HEK293 (cell line): Measurements from ENCODE around the gene ZC3H10.

Experiments
- CTCF ChIA-PET: fragments of 350-600 bp; formaldehyde crosslinking; extraction: SDS; loops from one replicate; lab custom pipeline; 2021; ENCODE audit warnings: antibody characterized with exemption; lab: Yijun Ruan, JAX
- POLR2A ChIA-PET: fragments of 300-600 bp; formaldehyde crosslinking; extraction: SDS; loops from one replicate; lab custom pipeline; 2020; ENCODE audit warnings: antibody characterized with exemption, inconsistent platforms; lab: Yijun Ruan, JAX
- H3K27ac ChIP-seq: fragments of 200-500 bp; sonication (Bioruptor generic); 2 replicates; pipeline ENCODE4 v1.5.1; 2014; ENCODE audit warnings: low read depth, low read length, control low read depth, inconsistent platforms; ENCODE audit errors: extremely low read depth
- H3K36me3 ChIP-seq, 2 experiments: fragments of 200-500 bp in 1 of 2; sonication (Bioruptor generic) in 1 of 2; 1 replicate in 1 of 2; 2 replicates in 1 of 2; pipeline ENCODE4 v1.5.1; 2014 to 2017; ENCODE audit warnings: inconsistent platforms in 2 of 2, low read length in 2 of 2; ENCODE audit not compliant: control insufficient read depth in 2 of 2, insufficient read depth in 1 of 2
- H3K4me1 ChIP-seq: fragments of 200-500 bp; sonication (Bioruptor generic); 2 replicates; pipeline ENCODE4 v1.5.1; 2014; ENCODE audit warnings: mild to moderate bottlenecking, low read length, inconsistent platforms; ENCODE audit not compliant: control insufficient read depth, insufficient read depth
- H3K4me3 ChIP-seq: 2 replicates; pipeline ENCODE4 v1.5.1; 2011; ENCODE audit warnings: low read depth, mild to moderate bottlenecking, control low read depth, low read length, moderate library complexity
- H3K9me3 ChIP-seq: fragments of 200-500 bp; sonication (Bioruptor generic); 2 replicates; pipeline ENCODE4 v1.5.1; 2014; ENCODE audit warnings: low read depth, low read length, inconsistent platforms; ENCODE audit not compliant: control insufficient read depth, insufficient read depth
- ATF2 ChIP-seq: fragments of 450-650 bp; formaldehyde crosslinking; IDR thresholded peaks from 2 replicates; pipeline ENCODE4 v1.5.1; 2016; ENCODE audit warnings: missing biosample characterization, missing genetic modification characterization, low read depth
- BCL11B ChIP-seq: fragments of 450-650 bp; formaldehyde crosslinking; IDR thresholded peaks from 2 replicates; pipeline ENCODE4 v1.5.1; 2016; ENCODE audit warnings: low read depth, missing biosample characterization, missing genetic modification characterization
- GLIS1 ChIP-seq: fragments of 450-650 bp; formaldehyde crosslinking; IDR thresholded peaks from 2 replicates; pipeline ENCODE4 v1.5.1; 2016; ENCODE audit warnings: missing biosample characterization, missing genetic modification characterization
- INSM2 ChIP-seq: fragments of 450-650 bp; formaldehyde crosslinking; IDR thresholded peaks from 2 replicates; pipeline ENCODE4 v1.5.1; 2016; ENCODE audit warnings: missing biosample characterization, missing genetic modification characterization
- KLF7 ChIP-seq: fragments of 450-650 bp; formaldehyde crosslinking; IDR thresholded peaks from 2 replicates; pipeline ENCODE4 v1.5.1; 2016; ENCODE audit warnings: missing biosample characterization, missing genetic modification characterization, borderline replicate concordance
- OVOL3 ChIP-seq: fragments of 450-650 bp; formaldehyde crosslinking; IDR thresholded peaks from 2 replicates; pipeline ENCODE4 v1.5.1; 2016; ENCODE audit warnings: missing biosample characterization, missing genetic modification characterization
- PRDM1 ChIP-seq: fragments of 450-650 bp; formaldehyde crosslinking; IDR thresholded peaks from 2 replicates; pipeline ENCODE4; 2016; ENCODE audit warnings: missing biosample characterization, missing genetic modification characterization
- SP2 ChIP-seq: fragments of 450-650 bp; formaldehyde crosslinking; IDR thresholded peaks from 2 replicates; pipeline ENCODE4 v1.5.1; 2016; ENCODE audit warnings: missing biosample characterization, missing genetic modification characterization
- ZBTB7A ChIP-seq: fragments of 450-650 bp; formaldehyde crosslinking; IDR thresholded peaks from 2 replicates; pipeline ENCODE4 v1.5.1; 2016; ENCODE audit warnings: low read depth, missing biosample characterization, missing genetic modification characterization
- ZFP41 ChIP-seq: fragments of 450-650 bp; formaldehyde crosslinking; IDR thresholded peaks from 2 replicates; pipeline ENCODE4 v1.5.1; 2016; ENCODE audit warnings: missing biosample characterization, missing genetic modification characterization, borderline replicate concordance
- ZNF239 ChIP-seq: fragments of 450-650 bp; formaldehyde crosslinking; IDR thresholded peaks from 2 replicates; pipeline ENCODE4 v1.5.1; 2016; ENCODE audit warnings: missing biosample characterization, missing genetic modification characterization
- ZNF350 ChIP-seq: fragments of 450-650 bp; formaldehyde crosslinking; IDR thresholded peaks from 2 replicates; pipeline ENCODE4 v1.5.0; 2017; ENCODE audit warnings: missing biosample characterization, mild to moderate bottlenecking, missing genetic modification characterization
- ZNF354C ChIP-seq: fragments of 450-650 bp; formaldehyde crosslinking; IDR thresholded peaks from 2 replicates; pipeline ENCODE4 v1.5.1; 2016; ENCODE audit warnings: missing biosample characterization, missing genetic modification characterization, low read depth, borderline replicate concordance
- ZNF394 ChIP-seq: fragments of 450-650 bp; formaldehyde crosslinking; IDR thresholded peaks from 2 replicates; pipeline ENCODE4 v1.5.1; 2016; ENCODE audit warnings: missing biosample characterization, missing genetic modification characterization, mild to moderate bottlenecking, moderate library complexity, borderline replicate concordance
- ZNF501 ChIP-seq: fragments of 450-650 bp; formaldehyde crosslinking; IDR thresholded peaks from 2 replicates; pipeline ENCODE4 v1.5.1; 2016; ENCODE audit warnings: missing biosample characterization, missing genetic modification characterization
- ZNF521 ChIP-seq: fragments of 450-650 bp; formaldehyde crosslinking; IDR thresholded peaks from 2 replicates; pipeline ENCODE4 v1.5.1; 2017; ENCODE audit warnings: missing biosample characterization, mild to moderate bottlenecking, missing genetic modification characterization
- ZNF548 ChIP-seq: fragments of 450-650 bp; formaldehyde crosslinking; IDR thresholded peaks from 2 replicates; pipeline ENCODE4 v1.5.1; 2016; ENCODE audit warnings: missing biosample characterization, missing genetic modification characterization
- ZNF623 ChIP-seq: fragments of 450-650 bp; formaldehyde crosslinking; IDR thresholded peaks from 2 replicates; pipeline ENCODE4 v1.5.1; 2016; ENCODE audit warnings: missing biosample characterization, missing genetic modification characterization
- ZNF624 ChIP-seq: fragments of 450-650 bp; formaldehyde crosslinking; IDR thresholded peaks from 2 replicates; pipeline ENCODE4 v1.5.1; 2017; ENCODE audit warnings: missing biosample characterization, missing genetic modification characterization
- ZNF670 ChIP-seq: fragments of 450-650 bp; formaldehyde crosslinking; IDR thresholded peaks from 2 replicates; pipeline ENCODE4 v1.5.1; 2016; ENCODE audit warnings: missing biosample characterization, missing genetic modification characterization, low read depth
- ZNF707 ChIP-seq: fragments of 450-650 bp; formaldehyde crosslinking; IDR thresholded peaks from 2 replicates; pipeline ENCODE4 v1.5.1; 2016; ENCODE audit warnings: missing biosample characterization, missing genetic modification characterization
- ZNF76 ChIP-seq: fragments of 450-650 bp; formaldehyde crosslinking; IDR thresholded peaks from 2 replicates; pipeline ENCODE4; 2016; ENCODE audit warnings: low read depth, missing biosample characterization, missing genetic modification characterization, borderline replicate concordance
- ZNF768 ChIP-seq: fragments of 450-650 bp; formaldehyde crosslinking; IDR thresholded peaks from 2 replicates; pipeline ENCODE4 v1.5.1; 2018; ENCODE audit warnings: missing biosample characterization, mild to moderate bottlenecking, missing genetic modification characterization
- ZSCAN23 ChIP-seq: fragments of 450-650 bp; formaldehyde crosslinking; IDR thresholded peaks from 2 replicates; pipeline ENCODE4 v1.5.1; 2016; ENCODE audit warnings: missing biosample characterization, missing genetic modification characterization
- TF ChIP-seq, protein P1 (sequence below): fragments of 450-650 bp; formaldehyde crosslinking; IDR thresholded peaks from 2 replicates; pipeline ENCODE4 v1.5.1; 2016; ENCODE audit warnings: missing biosample characterization, missing genetic modification characterization
- TF ChIP-seq, protein P2 (sequence below): fragments of 450-650 bp; formaldehyde crosslinking; IDR thresholded peaks from 2 replicates; pipeline ENCODE4 v1.5.1; 2016; ENCODE audit warnings: missing biosample characterization, missing genetic modification characterization
- TF ChIP-seq, protein P3 (sequence below): fragments of 450-650 bp; formaldehyde crosslinking; IDR thresholded peaks from 2 replicates; pipeline ENCODE4 v1.5.1; 2016; ENCODE audit warnings: missing biosample characterization, missing genetic modification characterization

ZC3H10 gene

DNA sequence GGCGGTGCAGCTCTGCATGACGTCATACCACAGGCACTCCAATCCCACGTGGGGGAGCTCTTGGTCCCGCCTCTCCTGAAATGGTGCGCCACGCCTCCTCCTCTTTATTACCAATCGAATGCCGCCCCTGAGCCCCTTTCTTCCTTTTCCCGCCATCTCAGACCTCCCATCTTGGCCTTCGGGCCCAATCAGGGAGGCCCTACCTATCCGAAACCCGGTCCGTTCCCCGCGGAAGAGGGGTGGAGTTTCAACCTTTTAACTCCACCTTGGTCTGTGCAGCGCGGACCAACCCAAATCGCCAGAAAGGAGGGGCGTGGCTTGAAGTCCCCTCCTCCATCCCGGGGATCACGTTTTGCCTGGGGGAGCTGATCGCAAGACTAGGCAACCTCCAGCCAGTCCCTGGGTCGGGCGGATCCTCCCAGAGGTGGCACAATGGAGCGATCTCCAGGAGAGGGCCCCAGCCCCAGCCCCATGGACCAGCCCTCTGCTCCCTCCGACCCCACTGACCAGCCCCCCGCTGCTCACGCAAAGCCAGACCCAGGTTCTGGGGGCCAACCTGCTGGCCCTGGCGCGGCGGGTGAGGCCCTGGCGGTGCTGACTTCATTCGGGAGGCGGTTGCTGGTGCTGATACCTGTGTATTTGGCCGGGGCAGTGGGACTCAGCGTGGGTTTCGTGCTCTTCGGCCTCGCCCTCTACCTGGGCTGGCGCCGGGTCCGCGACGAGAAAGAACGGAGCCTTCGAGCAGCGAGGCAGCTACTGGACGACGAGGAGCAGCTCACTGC, 10.0 kb downstream of the ZC3H10 start, which contains the start of gene ESYT1:
Gene ESYT1, plus strand, starts transcription at position 380 of the 782 bp plus-strand sequence. Its CDS starts 53 bp downstream, at position 433.
- Histone ChIP-seq H3K4me1 (peaks cover 9% of the 10 kb centered on the region), H3K27ac (peak within 1 kb of the TSS; percentile 57), H3K9me3 (no peaks in the 10 kb centered on the region), H3K36me3 (peaks cover 10 to 35% of the 10 kb centered on the region in 2 experiments; a peak in 2 of 3 replicates), H3K4me3 (peak within 1 kb of the TSS; percentile 80)
- ChIA-PET POLR2A (interaction anchor here (0.6 to 3.8 kb wide), 31 partner anchors 10 to 501 kb away, joined by 3 to 99 read pairs (median 5); partner anchors contain the start of genes CNPY2, COQ10A, MYL6 and MYL6B), CTCF (interaction anchor here (0.5 to 6.8 kb wide), 15 partner anchors 8 to 1136 kb away, joined by 3 to 65 read pairs (median 3); partner anchors contain the start of genes MYL6, RPL41, SMARCC2 and ZC3H10)
- TF ChIP-seq ZNF239 (tag by site-specific recombination) = no peak
- TF ChIP-seq ZNF501 = peak; percentile 89
- TF ChIP-seq, protein P1, sequence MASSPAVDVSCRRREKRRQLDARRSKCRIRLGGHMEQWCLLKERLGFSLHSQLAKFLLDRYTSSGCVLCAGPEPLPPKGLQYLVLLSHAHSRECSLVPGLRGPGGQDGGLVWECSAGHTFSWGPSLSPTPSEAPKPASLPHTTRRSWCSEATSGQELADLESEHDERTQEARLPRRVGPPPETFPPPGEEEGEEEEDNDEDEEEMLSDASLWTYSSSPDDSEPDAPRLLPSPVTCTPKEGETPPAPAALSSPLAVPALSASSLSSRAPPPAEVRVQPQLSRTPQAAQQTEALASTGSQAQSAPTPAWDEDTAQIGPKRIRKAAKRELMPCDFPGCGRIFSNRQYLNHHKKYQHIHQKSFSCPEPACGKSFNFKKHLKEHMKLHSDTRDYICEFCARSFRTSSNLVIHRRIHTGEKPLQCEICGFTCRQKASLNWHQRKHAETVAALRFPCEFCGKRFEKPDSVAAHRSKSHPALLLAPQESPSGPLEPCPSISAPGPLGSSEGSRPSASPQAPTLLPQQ (tag by site-specific recombination) = no peak; the same call in 1 of the 2 replicates
- TF ChIP-seq ZNF350 (tag by site-specific recombination) = no peak
- TF ChIP-seq INSM2 (tag by site-specific recombination) = 0 out of 2 replicates have a peak, but pooled peaks have one; percentile 15
- TF ChIP-seq, protein P2, sequence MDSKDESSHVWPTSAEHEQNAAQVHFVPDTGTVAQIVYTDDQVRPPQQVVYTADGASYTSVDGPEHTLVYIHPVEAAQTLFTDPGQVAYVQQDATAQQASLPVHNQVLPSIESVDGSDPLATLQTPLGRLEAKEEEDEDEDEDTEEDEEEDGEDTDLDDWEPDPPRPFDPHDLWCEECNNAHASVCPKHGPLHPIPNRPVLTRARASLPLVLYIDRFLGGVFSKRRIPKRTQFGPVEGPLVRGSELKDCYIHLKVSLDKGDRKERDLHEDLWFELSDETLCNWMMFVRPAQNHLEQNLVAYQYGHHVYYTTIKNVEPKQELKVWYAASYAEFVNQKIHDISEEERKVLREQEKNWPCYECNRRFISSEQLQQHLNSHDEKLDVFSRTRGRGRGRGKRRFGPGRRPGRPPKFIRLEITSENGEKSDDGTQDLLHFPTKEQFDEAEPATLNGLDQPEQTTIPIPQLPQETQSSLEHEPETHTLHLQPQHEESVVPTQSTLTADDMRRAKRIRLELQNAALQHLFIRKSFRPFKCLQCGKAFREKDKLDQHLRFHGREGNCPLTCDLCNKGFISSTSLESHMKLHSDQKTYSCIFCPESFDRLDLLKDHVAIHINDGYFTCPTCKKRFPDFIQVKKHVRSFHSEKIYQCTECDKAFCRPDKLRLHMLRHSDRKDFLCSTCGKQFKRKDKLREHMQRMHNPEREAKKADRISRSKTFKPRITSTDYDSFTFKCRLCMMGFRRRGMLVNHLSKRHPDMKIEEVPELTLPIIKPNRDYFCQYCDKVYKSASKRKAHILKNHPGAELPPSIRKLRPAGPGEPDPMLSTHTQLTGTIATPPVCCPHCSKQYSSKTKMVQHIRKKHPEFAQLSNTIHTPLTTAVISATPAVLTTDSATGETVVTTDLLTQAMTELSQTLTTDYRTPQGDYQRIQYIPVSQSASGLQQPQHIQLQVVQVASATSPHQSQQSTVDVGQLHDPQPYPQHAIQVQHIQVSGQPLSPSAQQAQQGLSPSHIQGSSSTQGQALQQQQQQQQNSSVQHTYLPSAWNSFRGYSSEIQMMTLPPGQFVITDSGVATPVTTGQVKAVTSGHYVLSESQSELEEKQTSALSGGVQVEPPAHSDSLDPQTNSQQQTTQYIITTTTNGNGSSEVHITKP = peak; percentile 95
- TF ChIP-seq ZSCAN23 (tag by site-specific recombination) = no peak
- 0 out of 2 replicates have a peak, but pooled peaks have one; percentile 68 for TF ChIP-seq PRDM1 (tag by site-specific recombination)
- no peak for TF ChIP-seq KLF7
- peak; percentile 54; the same call in 1 of the 2 replicates for TF ChIP-seq ZNF394 (tag by site-specific recombination)
- no peak for TF ChIP-seq ZNF623 (tag by site-specific recombination)
- TF ChIP-seq, protein P3, sequence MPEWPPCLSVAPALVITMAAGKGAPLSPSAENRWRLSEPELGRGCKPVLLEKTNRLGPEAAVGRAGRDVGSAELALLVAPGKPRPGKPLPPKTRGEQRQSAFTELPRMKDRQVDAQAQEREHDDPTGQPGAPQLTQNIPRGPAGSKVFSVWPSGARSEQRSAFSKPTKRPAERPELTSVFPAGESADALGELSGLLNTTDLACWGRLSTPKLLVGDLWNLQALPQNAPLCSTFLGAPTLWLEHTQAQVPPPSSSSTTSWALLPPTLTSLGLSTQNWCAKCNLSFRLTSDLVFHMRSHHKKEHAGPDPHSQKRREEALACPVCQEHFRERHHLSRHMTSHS = no peak
- TF ChIP-seq ZNF354C (tag by site-specific recombination) = no peak
- no peak for TF ChIP-seq ZNF670 (tag by site-specific recombination)
- peak; percentile 100 for TF ChIP-seq ATF2
- TF ChIP-seq ZNF707 (tag by site-specific recombination) = no peak
- no peak; the same call in 1 of the 2 replicates for TF ChIP-seq ZNF76 (tag by site-specific recombination)
- TF ChIP-seq OVOL3 = no peak
- peak; percentile 92 for TF ChIP-seq GLIS1 (tag by site-specific recombination)
- TF ChIP-seq ZNF521 (tag by site-specific recombination) = no peak
- TF ChIP-seq ZNF548 (tag by site-specific recombination) = no peak
- peak; percentile 99 for TF ChIP-seq SP2
- TF ChIP-seq ZBTB7A (tag by site-specific recombination) = no peak
- no peak for TF ChIP-seq ZNF624 (tag by site-specific recombination)
- TF ChIP-seq BCL11B = peak; percentile 88
- no peak for TF ChIP-seq ZNF768 (tag by site-specific recombination)
- TF ChIP-seq ZFP41 = no peak
